ENCODE data around the gene POLR2J.
A peak's percentile ranks its signal among the peaks of the same experiment; 100 is the strongest.
"Not testable (repeated sequence)": the region's sequence is repeated elsewhere in the genome, so short reads cannot be mapped to it uniquely, and the experiment has no call there.

Gene POLR2J

GRCh38 chr7:102478314-102479208 lies at the start of gene POLR2J:
TSS of gene POLR2J (minus strand) at chr7:102478922. CDS start at chr7:102478860, 62 bp downstream.
- H3K4me1 ChIP-seq; H3K27me3 ChIP-seq (ENCODE audit: low read depth); H3K36me3 ChIP-seq (replicated peaks); H3K9me3 ChIP-seq; in situ Hi-C loops (cut with MboI; ENCODE audit: low sequenced_read_pairs): not testable (repeated sequence)
- peak within 1 kb of the TSS; percentile 35 for H3K4me3 ChIP-seq
- peak; percentile 30 to 92 for DNase-seq (ENCODE audit: low spot score in 2 of 2)

DNA sequence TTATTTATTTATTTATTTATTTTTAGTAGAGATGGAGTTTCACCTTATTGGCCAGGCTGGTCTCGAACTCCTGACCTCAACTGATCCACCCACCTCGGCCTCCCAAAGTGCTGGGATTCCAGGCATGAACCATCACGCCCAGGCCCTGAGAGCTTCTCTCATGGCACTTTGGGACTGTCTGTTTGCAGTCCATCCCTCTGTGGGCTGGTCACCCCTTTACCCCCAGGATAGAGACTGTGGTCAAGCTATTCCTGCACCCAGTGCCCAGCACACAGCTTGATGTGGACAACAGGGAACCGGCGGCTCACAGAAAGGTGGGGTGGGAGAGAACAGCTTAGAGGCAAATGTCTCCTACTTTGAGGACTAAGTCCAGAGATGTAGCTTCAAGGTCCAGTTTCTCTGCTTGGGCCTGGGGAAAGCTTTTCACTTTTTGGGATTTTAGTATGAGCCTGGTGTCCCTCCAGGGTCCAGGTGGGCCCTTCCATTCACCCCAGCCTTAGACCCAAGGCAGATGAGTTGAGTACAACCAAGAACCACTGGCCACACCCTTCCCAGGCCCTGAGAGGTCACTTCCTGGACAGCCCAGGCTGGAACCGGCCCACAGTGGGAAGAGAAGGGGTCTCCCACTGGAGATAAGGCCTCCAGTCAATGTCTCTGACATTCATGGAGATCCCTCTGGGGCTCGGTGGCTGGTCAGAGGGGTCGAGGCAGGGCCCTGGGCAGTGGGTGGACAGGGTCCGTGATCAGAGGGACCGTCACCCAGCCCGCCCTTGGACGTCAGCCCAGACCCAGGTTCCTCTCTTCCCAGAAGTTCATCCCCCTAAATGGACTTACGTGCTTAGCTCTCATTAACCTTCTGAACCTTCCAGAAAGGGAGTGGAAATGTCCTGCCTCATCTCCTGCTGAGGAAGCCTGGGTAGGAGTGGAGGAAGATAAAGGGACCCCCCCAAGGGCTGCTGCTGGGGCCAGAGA lies 49.4 kb upstream of the POLR2J start:
- DNase-seq (ENCODE audit: low spot score in 2 of 2); H3K4me3 ChIP-seq; in situ Hi-C loops (cut with MboI; ENCODE audit: low sequenced_read_pairs); H3K36me3 ChIP-seq (replicated peaks); H3K9me3 ChIP-seq; H3K27me3 ChIP-seq (ENCODE audit: low read depth); H3K4me1 ChIP-seq: not testable (repeated sequence)

- H3K27me3 ChIP-seq (ENCODE audit: low read depth); H3K4me1 ChIP-seq; H3K4me3 ChIP-seq; in situ Hi-C loops (cut with MboI; ENCODE audit: low sequenced_read_pairs); H3K36me3 ChIP-seq (replicated peaks); H3K9me3 ChIP-seq; DNase-seq (ENCODE audit: low spot score in 2 of 2): not testable (repeated sequence)
Observed at GRCh38 chr7:102527182-102527581, 48.5 kb upstream of the POLR2J start.

GRCh38 chr7:102524803-102525202 lies 46.1 kb upstream of the POLR2J start:
- in situ Hi-C loops (cut with MboI; ENCODE audit: low sequenced_read_pairs); H3K36me3 ChIP-seq (replicated peaks); H3K9me3 ChIP-seq; H3K27me3 ChIP-seq (ENCODE audit: low read depth); H3K4me1 ChIP-seq; DNase-seq (ENCODE audit: low spot score in 2 of 2); H3K4me3 ChIP-seq: not testable (repeated sequence)

- H3K9me3 ChIP-seq; H3K27me3 ChIP-seq (ENCODE audit: low read depth); in situ Hi-C loops (cut with MboI; ENCODE audit: low sequenced_read_pairs); H3K4me1 ChIP-seq; H3K4me3 ChIP-seq; H3K36me3 ChIP-seq (replicated peaks); DNase-seq (ENCODE audit: low spot score in 2 of 2): not testable (repeated sequence)
Observed at GRCh38 chr7:102520797-102521196, 42.1 kb upstream of the POLR2J start.

- H3K27me3 ChIP-seq (ENCODE audit: low read depth); in situ Hi-C loops (cut with MboI; ENCODE audit: low sequenced_read_pairs); H3K9me3 ChIP-seq; DNase-seq (ENCODE audit: low spot score in 2 of 2); H3K4me3 ChIP-seq; H3K36me3 ChIP-seq (replicated peaks); H3K4me1 ChIP-seq: not testable (repeated sequence)
Observed at GRCh38 chr7:102517550-102518147, 38.9 kb upstream of the POLR2J start, which contains the start of gene RASA4B. TSS of gene RASA4B (minus strand) at chr7:102517777. CDS start at chr7:102517710, 67 bp downstream.

DNA sequence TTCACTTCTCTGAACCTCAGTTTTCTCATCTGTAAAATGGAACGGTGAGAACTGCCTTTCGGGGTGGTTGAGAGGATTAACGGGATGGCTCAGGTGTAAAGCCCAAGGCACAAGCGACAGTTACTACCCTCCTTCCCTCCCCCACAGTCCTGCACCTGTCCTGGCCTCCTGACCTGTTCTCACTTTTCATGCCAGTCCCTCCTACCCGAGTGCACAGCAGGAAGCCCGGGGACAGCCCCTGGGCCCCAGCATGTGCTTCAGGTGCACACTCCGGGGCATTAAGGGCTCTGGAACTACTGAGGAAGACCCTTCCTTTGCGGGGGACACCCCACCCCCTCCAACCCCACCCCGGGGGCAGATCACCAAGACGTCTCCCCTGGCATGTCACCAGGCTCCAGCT lies 38.2 kb upstream of the POLR2J start:
- H3K36me3 ChIP-seq (replicated peaks); H3K9me3 ChIP-seq; DNase-seq (ENCODE audit: low spot score in 2 of 2); in situ Hi-C loops (cut with MboI; ENCODE audit: low sequenced_read_pairs); H3K27me3 ChIP-seq (ENCODE audit: low read depth); H3K4me3 ChIP-seq; H3K4me1 ChIP-seq: not testable (repeated sequence)

- in situ Hi-C loops (cut with MboI; ENCODE audit: low sequenced_read_pairs): not testable (repeated sequence)
Observed at GRCh38 chr7:102515889-102516288, 37.2 kb upstream of the POLR2J start.

DNA sequence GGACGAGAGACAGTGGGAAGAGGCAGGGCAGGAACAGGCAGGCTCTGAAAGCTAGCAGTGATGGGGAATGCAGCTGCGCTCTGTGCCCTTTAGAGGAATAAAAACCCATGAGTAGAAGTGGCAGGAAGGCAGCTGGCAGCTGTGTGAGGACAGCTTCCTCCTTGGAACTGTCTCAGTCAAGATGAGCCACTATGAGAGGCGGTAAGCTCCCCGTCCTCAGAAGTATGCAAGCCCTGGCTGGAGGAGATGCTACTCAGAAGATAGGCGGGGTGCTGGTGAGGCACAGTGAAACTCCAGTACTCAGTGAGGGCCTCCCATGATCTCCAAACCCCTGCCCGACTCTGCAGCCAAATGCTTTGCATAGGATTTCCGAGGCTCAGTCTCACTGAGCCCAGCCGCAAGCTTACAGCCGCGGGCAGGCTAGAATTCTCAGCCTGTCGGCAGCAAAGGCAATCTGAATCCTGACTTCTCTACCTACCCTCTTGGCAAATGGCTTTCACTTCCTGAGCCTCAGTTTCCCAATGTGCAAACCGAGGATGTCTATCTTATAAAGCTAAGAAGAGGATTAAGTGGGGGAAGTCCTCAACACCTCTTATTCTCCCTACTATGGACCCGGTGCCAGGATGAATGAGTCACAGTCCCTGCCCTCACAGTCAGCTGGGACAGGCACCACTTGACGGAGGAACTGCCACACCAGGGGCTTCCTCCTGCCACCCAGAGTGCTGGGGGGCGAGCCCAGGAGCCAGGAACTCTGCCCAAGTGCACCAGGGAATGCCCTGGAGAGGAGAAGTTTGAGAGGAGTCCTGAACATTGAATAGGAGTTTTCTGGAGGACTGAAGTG lies 36.4 kb upstream of the POLR2J start:
- H3K36me3 ChIP-seq (replicated peaks); in situ Hi-C loops (cut with MboI; ENCODE audit: low sequenced_read_pairs): not testable (repeated sequence)

More at GRCh38 chr7:102515889-102516288, 37.2 kb upstream of the POLR2J start:
- not testable (repeated sequence) for H3K4me1 ChIP-seq; H3K9me3 ChIP-seq; H3K27me3 ChIP-seq (ENCODE audit: low read depth); DNase-seq (ENCODE audit: low spot score in 2 of 2); H3K36me3 ChIP-seq (replicated peaks); H3K4me3 ChIP-seq

DNA sequence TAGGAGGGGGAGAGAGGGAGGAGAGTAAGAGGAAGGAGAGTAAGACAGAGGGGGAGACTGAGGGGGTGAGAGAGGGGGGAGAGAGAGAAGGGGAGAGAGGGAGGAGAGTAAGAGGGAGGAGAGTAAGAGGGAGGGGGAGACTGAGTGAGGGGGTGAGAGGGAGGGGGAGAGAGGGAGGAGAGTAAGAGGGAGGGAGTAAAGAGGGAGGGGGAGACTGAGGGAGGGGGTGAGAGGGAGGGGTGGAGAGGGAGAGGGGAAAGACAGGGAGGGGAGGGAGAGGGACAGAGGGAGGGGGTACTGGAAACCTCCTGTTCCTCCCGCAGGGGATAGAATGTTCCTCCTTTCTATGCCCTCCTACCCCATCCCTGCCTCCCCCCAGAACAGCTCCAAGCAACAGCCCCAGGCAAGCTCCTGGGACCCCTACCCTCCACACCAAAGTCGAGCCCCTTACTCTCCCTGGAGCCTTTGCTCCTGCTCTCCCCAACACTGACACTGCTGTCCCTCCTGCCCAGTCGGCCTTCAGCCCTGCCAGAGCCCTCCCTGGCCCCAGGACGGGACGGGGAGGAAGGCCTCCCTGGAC lies 34.0 kb upstream of the POLR2J start:
- peak; percentile 2 to 15 for DNase-seq (ENCODE audit: low spot score in 2 of 2)
- H3K36me3 ChIP-seq (replicated peaks); H3K4me1 ChIP-seq; H3K9me3 ChIP-seq; H3K4me3 ChIP-seq; H3K27me3 ChIP-seq (ENCODE audit: low read depth); in situ Hi-C loops (cut with MboI; ENCODE audit: low sequenced_read_pairs): not testable (repeated sequence)

More for the DNA sequence above, 36.4 kb upstream of the POLR2J start:
- not testable (repeated sequence) for H3K9me3 ChIP-seq; H3K4me1 ChIP-seq; DNase-seq (ENCODE audit: low spot score in 2 of 2); H3K27me3 ChIP-seq (ENCODE audit: low read depth); H3K4me3 ChIP-seq

DNA sequence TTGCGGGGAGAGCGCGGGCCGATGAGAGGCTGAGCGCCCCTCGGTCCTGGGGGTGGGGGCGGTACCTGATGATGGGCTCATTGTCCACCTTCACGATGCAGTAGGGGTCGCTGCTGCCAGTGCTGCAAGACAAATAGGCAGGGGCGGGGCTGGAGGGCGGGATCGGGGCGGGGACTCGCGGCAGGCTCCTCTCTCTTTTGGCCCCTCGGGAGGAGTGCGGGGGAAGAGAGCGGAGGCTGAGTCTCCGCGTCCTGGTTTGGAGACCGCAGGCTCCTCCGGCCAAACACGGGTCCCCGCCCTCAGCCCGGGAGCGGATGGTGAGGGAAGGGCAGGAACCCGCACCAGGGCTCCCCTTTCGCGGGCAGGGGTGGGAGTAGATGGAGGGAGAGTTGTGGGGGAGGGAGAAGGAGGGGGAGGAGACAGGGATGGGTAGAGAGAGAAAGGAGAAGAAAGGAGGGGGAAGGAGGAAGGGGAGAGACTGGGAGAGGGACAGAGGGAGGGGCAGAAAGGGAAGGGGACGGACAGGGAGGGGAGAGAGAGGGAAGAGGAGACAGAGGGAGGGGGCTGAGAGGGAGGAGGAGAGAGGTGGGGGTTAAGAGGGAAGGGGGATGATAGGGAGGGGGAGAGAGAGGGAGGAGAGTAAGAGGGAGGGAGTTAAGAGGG lies 33.3 kb upstream of the POLR2J start:
- H3K9me3 ChIP-seq; H3K4me1 ChIP-seq; H3K27me3 ChIP-seq (ENCODE audit: low read depth); in situ Hi-C loops (cut with MboI; ENCODE audit: low sequenced_read_pairs); H3K4me3 ChIP-seq; H3K36me3 ChIP-seq (replicated peaks); DNase-seq (ENCODE audit: low spot score in 2 of 2): not testable (repeated sequence)

DNA sequence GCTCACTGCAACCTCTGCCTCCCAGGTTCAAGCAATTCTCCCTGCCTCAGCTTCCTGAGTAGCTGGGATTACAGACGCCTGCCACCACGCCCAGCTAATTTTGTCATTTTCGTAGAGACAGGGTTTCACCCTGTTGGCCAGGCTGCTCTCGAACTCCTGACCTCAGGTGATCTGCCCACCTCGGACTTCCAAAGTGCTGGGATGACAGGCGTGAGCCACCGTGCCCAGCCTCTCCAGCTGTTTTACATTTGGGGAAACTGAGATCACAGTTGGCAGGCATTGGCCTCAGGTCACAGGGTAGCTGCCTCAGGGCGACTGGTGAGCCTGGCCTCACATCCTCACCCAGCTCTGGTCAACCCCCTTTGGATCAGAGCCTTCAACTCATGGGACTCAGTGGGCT lies 31.9 kb upstream of the POLR2J start:
- DNase-seq (ENCODE audit: low spot score in 2 of 2); H3K9me3 ChIP-seq; in situ Hi-C loops (cut with MboI; ENCODE audit: low sequenced_read_pairs); H3K4me1 ChIP-seq; H3K36me3 ChIP-seq (replicated peaks); H3K4me3 ChIP-seq; H3K27me3 ChIP-seq (ENCODE audit: low read depth): not testable (repeated sequence)

All from HAP-1 (cell line).